ENCODE measurements around the gene WDR1.

GRCh38 chr4:10084651-10085358, 31.8 kb downstream of the WDR1 start:
- TF ChIP-seq CTCF (conservative IDR thresholded peaks at IDR 0.05 in 1 of 2, IDR thresholded peaks at IDR 0.05 in 1 of 2; ENCODE audit: low read depth in 1 of 2, low read length in 2 of 2): no peak
- no peak for TF ChIP-seq EZH2 (IDR thresholded peaks at IDR 0.05; ENCODE audit: low read length, missing control alignments)
